ENCODE measurements around the gene ANK3.

DNA sequence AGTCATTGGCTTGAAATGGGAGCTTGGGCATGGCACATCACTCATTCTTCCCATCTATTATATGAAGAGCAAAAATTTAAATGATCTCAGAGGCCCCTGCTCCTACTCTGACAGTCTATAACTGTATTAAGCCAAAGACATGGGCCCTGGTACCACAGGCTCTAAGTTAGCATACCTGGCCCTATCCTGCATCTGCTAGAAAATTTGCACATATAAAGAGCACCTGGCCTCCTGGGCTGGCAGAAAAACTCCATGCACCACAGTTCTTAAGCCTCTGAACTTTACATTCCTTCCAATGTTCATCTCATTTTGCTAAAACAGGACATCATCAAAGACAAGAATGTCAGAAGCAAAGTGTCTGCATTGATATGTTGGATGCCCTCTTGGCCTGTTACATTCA, 29.6 kb upstream of the ANK3 start:
- TF ChIP-seq, protein P1, sequence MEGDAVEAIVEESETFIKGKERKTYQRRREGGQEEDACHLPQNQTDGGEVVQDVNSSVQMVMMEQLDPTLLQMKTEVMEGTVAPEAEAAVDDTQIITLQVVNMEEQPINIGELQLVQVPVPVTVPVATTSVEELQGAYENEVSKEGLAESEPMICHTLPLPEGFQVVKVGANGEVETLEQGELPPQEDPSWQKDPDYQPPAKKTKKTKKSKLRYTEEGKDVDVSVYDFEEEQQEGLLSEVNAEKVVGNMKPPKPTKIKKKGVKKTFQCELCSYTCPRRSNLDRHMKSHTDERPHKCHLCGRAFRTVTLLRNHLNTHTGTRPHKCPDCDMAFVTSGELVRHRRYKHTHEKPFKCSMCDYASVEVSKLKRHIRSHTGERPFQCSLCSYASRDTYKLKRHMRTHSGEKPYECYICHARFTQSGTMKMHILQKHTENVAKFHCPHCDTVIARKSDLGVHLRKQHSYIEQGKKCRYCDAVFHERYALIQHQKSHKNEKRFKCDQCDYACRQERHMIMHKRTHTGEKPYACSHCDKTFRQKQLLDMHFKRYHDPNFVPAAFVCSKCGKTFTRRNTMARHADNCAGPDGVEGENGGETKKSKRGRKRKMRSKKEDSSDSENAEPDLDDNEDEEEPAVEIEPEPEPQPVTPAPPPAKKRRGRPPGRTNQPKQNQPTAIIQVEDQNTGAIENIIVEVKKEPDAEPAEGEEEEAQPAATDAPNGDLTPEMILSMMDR (IDR thresholded peaks at IDR 0.05 in 8 of 11, conservative IDR thresholded peaks at IDR 0.05 in 3 of 11): no peak
- TF ChIP-seq POLR2A (IDR thresholded peaks at IDR 0.05) (no peak), POLR2AphosphoS5 (IDR thresholded peaks at IDR 0.05) (no peak)

All from spleen (tissue), 7 donors.